OCI-LY1 (cell line): ENCODE measurements around the gene MEI1.

Experiments used
- H2AFZ ChIP-seq: fragments of 200-600 bp; sonication (generic), shearing (Covaris generic); 2 replicates; pipeline ENCODE4 v1.6.0; 2014; ENCODE audit warnings: antibody characterized with exemption, mild to moderate bottlenecking, low read length
- H3F3A ChIP-seq: fragments of 200-600 bp; sonication (generic), shearing (Covaris generic); 2 replicates; pipeline ENCODE4 v1.6.0; 2014; ENCODE audit warnings: mild to moderate bottlenecking, antibody characterized with exemption, low read length, moderate library complexity; ENCODE audit not compliant: insufficient read depth
- H3K27ac ChIP-seq: fragments of 200-600 bp; sonication (generic); 2 replicates; pipeline ENCODE4 v1.5.1; 2014; ENCODE audit warnings: low read length, mixed run types, mild to moderate bottlenecking, low read depth; ENCODE audit not compliant: poor library complexity, severe bottlenecking
- H3K27me3 ChIP-seq: fragments of 200-600 bp; sonication (generic); 2 replicates; pipeline ENCODE4 v1.6.0; 2014; ENCODE audit warnings: antibody characterized with exemption, mild to moderate bottlenecking, low read length, moderate library complexity; ENCODE audit not compliant: insufficient read depth
- H3K36me3 ChIP-seq: fragments of 200-600 bp; sonication (generic); 2 replicates; pipeline ENCODE4 v1.6.1; 2014; ENCODE audit warnings: mild to moderate bottlenecking, antibody characterized with exemption, low read length, moderate library complexity, mixed read lengths; ENCODE audit not compliant: insufficient read depth
- H3K4me1 ChIP-seq: fragments of 200-600 bp; sonication (generic); 2 replicates; pipeline ENCODE4 v1.5.1; 2014; ENCODE audit warnings: mild to moderate bottlenecking, low read length, moderate library complexity; ENCODE audit not compliant: insufficient read depth, severe bottlenecking
- H3K4me2 ChIP-seq: fragments of 200-600 bp; sonication (generic), shearing (Covaris generic); 2 replicates; pipeline ENCODE4 v1.6.1; 2014; ENCODE audit warnings: low read length
- H3K4me3 ChIP-seq: fragments of 200-600 bp; sonication (generic); 2 replicates; pipeline ENCODE4 v1.5.1; 2014; ENCODE audit warnings: low read length, low read depth, mild to moderate bottlenecking, mixed read lengths; ENCODE audit not compliant: poor library complexity, severe bottlenecking
- H3K79me2 ChIP-seq: fragments of 200-600 bp; shearing (Covaris generic); 2 replicates; pipeline ENCODE4 v1.6.1; 2016; ENCODE audit warnings: mixed run types, low read length, mixed read lengths; ENCODE audit not compliant: insufficient read depth
- H3K9ac ChIP-seq: fragments of 200-600 bp; sonication (generic), shearing (Covaris generic); 2 replicates; pipeline ENCODE4 v1.6.1; 2014; ENCODE audit warnings: mild to moderate bottlenecking, low read length, mixed read lengths
- H3K9me2 ChIP-seq: fragments of 200-600 bp; sonication (generic), shearing (Covaris generic); 2 replicates; pipeline ENCODE4 v1.6.1; 2014; ENCODE audit warnings: low read depth, mild to moderate bottlenecking, low read length, mixed read lengths
- H3K9me3 ChIP-seq: fragments of 200-600 bp; shearing (Covaris generic); 2 replicates; pipeline ENCODE4 v1.6.1; 2014; ENCODE audit warnings: low read length, mixed read lengths
- H4K20me1 ChIP-seq: fragments of 200-600 bp; sonication (generic), shearing (Covaris generic); 2 replicates; pipeline ENCODE4 v1.6.0; 2016; ENCODE audit warnings: mild to moderate bottlenecking, low read length; ENCODE audit not compliant: insufficient read depth
- CTCF ChIP-seq: fragments of 200-600 bp; sonication (generic), shearing (Covaris generic); IDR thresholded peaks from 2 replicates; pipeline ENCODE4 v1.5.1; 2017; ENCODE audit warnings: mild to moderate bottlenecking, antibody characterized with exemption, low read length, moderate library complexity, mixed read lengths
- EZH2 ChIP-seq: fragments of 200-600 bp; sonication (generic), shearing (Covaris generic); IDR thresholded peaks from 2 replicates; pipeline ENCODE4 v1.8.0; 2017; ENCODE audit warnings: borderline replicate concordance, mixed run types, mild to moderate bottlenecking, antibody characterized with exemption, low read length, moderate library complexity, mixed read lengths

MEI1 gene

DNA sequence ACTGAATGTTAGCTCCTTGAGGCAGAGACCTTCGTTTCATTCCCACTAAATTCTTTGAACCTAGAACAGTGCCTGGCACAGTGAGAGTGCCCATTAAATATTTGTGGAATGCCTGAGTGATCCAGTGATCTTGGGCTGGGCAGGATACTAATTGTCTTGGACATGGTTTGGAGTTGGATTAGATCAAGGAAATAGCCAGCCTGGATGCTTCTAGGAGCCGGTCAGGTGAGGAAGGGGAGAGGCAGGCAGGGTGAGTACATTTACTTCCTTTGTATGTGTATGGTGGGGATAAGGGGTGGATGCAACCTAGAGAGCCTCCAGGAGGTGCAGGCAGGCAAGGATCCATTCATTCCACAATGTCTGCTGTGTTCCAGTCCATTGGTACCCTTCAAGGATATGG is 137.2 kb downstream of the MEI1 start:
- Histone ChIP-seq H3K79me2 (peaks cover 82% of the 10 kb centered on the region), H2AFZ (no peak overlapping the region), H3K9me2 (no peaks in the 10 kb centered on the region), H4K20me1 (no peaks in the 10 kb centered on the region), H3K27me3 (no peaks in the 10 kb centered on the region), H3K27ac (peak overlapping the region; percentile 59), H3K4me2 (peak overlapping the region; percentile 52; the same call in 1 of the 2 replicates), H3K9ac (peak overlapping the region; percentile 23; the same call in 1 of the 2 replicates), H3K4me3 (peak overlapping the region; percentile 16), H3K9me3 (peaks cover 3% of the 10 kb centered on the region; the same call in 1 of the 2 replicates), H3F3A (0 out of 2 replicates have a peak, but pooled peaks cover 2% of the 10 kb centered on the region), H3K36me3 (peaks cover 79% of the 10 kb centered on the region), H3K4me1 (peaks cover 80% of the 10 kb centered on the region)
- TF ChIP-seq EZH2 = no peak
- TF ChIP-seq CTCF = no peak

GRCh38 chr22:41838842-41839618 is 139.7 kb downstream of the MEI1 start:
- TF ChIP-seq CTCF (no peak), EZH2 (no peak)
- Histone ChIP-seq H3K4me3 (peak overlapping the region; percentile 17), H3K79me2 (peaks cover 96% of the 10 kb centered on the region), H2AFZ (no peak overlapping the region), H3K27ac (peak overlapping the region; percentile 42), H3K4me2 (peak overlapping the region; percentile 31; the same call in 1 of the 2 replicates), H4K20me1 (no peaks in the 10 kb centered on the region), H3K9me2 (no peaks in the 10 kb centered on the region), H3F3A (0 out of 2 replicates have a peak, but pooled peaks cover 2% of the 10 kb centered on the region), H3K9ac (peak overlapping the region; percentile 0; the same call in 1 of the 2 replicates), H3K36me3 (peaks cover 89% of the 10 kb centered on the region), H3K4me1 (peaks cover 93% of the 10 kb centered on the region), H3K9me3 (no peaks in the 10 kb centered on the region), H3K27me3 (no peaks in the 10 kb centered on the region)

GRCh38 chr22:41840216-41840615 is 140.9 kb downstream of the MEI1 start:
- no peak overlapping the region for H3K9ac ChIP-seq
- H3K9me3 ChIP-seq = no peaks in the 10 kb centered on the region
- peaks cover 96% of the 10 kb centered on the region for H3K4me1 ChIP-seq
- H3K27ac ChIP-seq = peak overlapping the region; percentile 42
- peaks cover 87% of the 10 kb centered on the region for H3K36me3 ChIP-seq
- H3K79me2 ChIP-seq = peaks cover 96% of the 10 kb centered on the region
- H3K4me2 ChIP-seq = peak overlapping the region; percentile 46; the same call in 1 of the 2 replicates
- H3K27me3 ChIP-seq = no peaks in the 10 kb centered on the region
- H2AFZ ChIP-seq = no peak overlapping the region
- H4K20me1 ChIP-seq = no peaks in the 10 kb centered on the region
- TF ChIP-seq CTCF (no peak), EZH2 (no peak)
- no peak overlapping the region for H3K4me3 ChIP-seq
- H3F3A ChIP-seq = 0 out of 2 replicates have a peak, but pooled peaks cover 2% of the 10 kb centered on the region
- no peaks in the 10 kb centered on the region for H3K9me2 ChIP-seq
